Retina (tissue), 1 donor: Measurements from ENCODE around the gene TTC21A.

Source experiments
- DNase-seq: peaks from one replicate; pipeline ENCODE4 v3.0.0-alpha.2; 2016

Gene TTC21A

DNA sequence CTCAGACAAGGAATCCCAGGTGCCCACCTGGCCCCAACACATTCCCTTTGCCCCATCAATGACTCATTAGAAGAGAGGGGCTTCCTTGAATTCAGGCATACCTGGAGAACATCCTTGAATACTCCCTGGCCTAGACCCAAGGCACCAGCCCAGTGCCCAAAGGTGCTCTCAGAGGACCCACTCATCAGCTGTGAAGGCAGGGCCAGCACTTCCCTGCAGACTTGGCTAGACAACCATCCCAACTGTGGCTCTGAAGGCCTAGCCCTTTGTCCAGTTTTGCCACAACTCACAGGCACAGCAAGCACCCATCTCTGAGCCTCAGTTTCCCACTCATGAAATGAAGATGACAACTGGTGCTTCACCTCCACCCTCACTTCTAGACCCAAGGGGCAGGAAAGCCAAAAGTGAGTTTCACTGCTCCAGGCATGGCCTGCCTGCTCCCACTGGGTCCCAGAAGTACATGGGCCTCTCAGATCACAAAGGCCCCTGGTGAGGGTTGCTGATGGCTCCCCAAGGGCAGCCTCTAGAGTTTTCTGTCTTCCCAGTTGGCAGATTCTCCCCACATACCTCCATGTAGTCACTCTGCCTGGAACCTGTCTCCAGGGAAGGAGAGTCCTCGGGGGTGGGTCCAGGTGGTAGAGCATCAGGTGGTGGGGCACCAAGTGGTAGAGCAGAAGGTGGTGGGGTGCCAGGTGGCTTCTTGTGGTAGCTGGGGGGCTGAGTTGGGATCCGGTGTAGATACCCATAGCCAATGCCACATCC, 7.6 kb upstream of the TTC21A start:
- no peak for DNase-seq

DNA sequence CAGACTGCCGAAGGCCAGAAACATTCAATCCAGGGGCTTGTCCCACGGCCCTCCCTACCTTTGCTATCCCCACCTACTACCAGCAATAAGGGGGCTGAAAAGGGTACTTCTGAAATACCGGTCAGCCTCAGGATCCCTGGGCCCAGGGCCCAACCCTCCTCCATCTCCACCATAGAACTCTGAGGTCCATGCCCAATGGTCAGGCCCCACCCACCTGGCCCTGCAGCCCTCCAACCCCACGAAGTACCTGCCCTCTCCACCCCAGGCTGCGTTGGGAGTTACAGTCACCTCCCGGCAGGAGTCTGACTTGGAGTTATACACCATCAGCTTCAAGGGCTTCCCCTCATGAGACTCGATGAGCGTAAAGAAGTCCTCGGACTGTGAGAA, 7.0 kb upstream of the TTC21A start:
- DNase-seq, result no peak

DNA sequence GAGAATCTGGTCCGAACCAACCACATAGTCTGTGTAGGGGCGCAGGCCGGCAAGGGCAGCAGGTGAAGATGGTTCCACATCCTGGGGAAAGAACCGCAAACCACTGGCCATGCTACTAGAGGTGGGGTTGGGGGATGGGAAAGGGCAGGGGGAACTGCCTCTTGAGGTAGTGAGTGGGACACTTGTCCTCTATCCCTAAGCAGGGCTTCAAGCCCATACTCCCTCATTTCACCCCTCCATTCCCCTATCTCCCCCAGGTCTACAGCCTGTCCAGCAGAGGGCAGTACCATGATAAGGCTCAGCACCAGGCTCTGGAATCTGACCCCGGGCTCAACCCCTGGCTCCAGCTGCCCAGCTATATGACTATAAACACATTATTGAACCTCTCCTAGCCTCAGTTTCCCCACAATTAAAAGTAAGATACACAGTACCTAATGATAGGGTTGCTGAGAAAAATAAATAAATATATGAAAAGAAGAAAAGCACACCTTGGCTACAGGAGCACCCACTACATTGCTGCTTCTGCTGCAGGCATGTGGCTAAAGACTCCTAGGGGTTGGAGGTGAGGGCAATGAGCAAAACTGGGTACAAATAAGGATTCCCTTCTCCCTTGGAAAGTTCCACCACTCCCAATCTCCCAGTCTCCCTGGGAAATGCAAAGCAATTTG, 6.3 kb upstream of the TTC21A start:
- no peak for DNase-seq

DNA sequence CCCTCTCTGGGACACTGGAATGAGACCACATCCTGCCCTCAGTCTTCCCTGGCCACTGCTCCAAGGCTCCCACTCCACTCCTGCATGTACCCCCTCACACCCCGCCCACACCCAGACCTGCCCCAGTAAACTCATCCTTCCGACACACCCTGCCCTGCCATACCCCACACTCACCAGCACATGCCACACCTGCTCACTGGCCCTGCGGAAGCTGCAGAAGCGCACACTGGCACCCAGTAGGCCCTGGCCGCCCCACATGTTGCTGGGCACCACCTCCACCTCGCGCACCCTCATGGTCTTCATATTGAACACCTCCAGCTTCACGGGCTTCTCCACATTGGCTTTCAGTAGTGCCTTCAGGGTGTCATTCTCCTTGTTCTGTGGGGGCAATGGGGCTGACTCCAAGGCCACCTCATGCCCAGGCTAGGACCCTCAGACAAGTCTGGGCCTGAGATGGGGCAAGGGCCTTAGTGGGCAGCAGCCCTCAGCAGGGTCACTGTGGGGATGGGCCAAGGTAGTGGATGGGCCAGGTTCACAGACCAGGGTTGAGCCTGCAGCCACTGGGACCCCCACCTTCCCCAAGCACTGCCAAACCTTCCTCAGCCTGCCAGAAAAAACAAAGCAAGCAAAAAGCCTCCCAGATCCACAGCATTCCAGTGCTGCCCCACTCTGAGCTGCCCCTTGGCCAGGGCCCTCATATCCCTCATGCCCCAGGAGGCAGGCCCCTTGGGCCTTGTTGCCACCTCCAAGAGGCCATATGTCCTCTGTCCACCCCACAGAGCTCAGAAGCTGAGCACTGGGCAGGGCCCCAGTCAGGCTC, 4.8 kb upstream of the TTC21A start:
- no peak for DNase-seq

DNA sequence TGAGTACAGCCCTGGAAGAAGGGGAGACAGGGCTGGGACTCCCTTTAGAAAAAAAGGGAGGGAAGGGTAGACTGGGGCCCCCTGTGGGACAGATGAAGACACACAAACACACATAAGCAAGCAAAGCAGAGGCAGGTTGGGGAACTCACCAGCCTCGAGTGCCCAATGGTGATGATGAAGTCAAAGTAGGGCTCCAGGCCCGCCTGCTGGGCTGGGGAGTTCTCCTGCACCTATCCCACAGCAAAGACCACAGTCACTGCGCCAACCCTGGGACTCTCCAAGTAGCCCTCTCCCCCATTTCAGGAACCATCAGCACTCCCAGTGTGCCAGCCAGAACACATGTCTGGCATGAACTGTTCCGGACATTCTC, 4.2 kb upstream of the TTC21A start:
- no peak for DNase-seq

DNA sequence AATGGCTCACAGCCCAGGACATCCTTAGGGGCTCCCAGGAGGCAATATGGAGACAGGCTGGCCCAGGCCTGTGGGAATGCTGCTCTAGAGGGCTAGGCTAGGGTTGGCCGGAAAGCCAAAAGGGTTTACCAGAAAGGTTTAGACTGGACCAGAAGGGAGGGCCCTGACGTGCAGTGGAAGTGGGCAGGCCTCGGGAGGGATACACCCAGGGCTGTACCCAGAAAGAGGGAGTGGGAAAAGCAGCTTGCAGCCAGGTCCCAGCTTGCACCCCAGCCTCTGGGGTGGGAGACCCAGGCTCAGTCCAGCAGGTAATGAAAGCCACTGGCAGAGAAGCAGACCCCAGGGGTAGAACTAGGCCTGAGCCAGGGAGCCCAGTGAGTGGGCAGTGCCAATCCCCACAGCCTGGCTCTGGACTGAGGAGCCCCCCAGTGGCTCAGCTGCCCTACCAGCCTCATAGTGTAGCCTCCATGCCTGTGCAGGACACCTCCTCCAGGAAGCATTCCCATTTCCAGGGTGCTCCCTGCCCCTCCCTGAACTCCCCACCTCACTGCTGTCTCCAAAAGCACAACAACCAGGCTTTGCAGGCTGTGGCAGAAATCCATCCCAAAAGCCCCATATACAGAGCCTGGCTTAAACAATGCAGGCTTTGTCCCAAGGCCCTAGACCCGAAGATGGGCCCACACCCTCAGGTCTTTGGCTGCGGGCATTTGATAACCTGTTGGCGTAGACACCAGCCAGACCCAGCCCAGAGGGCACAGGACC, 3.5 kb upstream of the TTC21A start:
- DNase-seq, result no peak

DNA sequence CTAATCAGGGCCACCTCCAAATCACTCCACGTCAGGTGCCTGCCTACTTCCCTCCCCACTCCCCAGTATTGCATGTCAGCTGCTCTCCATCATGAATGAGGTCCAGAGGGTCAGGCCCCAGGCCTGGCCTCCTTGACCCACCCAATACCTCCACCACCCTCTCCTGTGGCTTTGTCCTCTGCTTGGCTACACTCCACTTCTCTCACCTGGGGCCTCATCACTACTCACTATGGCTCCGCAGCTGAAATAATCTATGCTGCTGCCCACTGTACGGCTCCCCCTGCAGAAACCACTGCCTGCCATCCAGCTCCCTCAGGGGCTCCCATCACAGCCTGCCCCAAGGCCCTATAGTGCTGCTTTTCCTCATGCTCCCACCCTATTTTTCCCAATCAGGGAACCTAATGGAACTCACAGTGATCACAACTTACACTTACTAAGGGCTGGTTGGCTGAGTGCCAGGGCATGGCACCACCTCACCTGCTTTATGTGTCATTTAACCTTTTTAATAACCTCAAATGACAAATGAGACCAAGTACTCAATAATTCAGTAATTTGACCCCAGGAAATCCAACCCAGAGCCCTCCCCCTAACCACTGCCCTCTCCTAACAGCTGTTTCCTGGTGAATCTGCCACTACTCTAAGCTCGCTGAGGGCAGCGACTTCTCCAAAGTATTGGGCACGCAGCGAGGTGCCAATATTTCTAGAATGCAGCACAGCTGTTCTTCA, 2.4 kb upstream of the TTC21A start:
- no peak for DNase-seq

DNA sequence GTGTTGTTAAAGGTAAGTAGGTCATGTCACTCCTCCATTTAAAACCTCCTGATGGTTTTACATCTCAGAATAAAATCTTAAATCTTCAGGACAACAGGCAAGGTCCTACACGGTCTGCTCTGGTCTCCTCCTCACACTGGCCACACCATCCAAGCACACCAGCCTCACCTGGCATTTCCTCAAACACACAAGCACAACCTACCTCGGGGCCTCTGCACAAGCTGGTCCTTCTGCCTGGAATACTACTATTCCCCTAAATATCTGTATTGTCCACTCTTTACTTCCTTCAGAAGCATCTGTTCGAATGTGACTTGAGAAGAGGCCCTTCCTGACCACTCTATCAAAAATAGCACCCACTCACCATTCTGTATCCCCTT, 1.8 kb upstream of the TTC21A start:
- DNase-seq, result no peak

DNA sequence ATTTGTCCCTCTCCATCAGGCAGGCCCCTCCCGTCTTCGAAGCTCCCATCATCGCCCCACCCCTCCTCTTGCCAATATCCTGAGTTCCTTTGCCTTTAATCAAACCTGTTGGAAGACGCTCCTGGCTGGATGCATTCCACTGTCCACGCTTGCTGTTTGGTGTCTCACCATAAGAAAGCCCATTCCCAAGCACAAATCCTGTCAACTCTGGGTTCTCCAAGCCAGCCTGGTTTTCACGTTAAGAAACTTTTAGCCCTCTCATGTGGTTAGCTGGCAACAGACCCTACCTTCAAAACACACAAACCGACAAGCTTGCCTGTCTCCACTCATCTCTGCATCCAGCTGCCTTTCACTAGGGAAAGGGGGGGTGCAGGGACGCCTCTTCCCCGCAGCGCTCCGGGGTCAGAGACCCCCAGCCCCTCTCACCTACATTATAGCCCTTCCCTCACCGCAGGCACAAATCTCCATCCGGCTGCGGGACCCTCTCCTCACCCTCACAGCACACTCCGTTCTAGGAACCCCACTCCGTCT, 1.1 kb upstream of the TTC21A start:
- no peak for DNase-seq

DNA sequence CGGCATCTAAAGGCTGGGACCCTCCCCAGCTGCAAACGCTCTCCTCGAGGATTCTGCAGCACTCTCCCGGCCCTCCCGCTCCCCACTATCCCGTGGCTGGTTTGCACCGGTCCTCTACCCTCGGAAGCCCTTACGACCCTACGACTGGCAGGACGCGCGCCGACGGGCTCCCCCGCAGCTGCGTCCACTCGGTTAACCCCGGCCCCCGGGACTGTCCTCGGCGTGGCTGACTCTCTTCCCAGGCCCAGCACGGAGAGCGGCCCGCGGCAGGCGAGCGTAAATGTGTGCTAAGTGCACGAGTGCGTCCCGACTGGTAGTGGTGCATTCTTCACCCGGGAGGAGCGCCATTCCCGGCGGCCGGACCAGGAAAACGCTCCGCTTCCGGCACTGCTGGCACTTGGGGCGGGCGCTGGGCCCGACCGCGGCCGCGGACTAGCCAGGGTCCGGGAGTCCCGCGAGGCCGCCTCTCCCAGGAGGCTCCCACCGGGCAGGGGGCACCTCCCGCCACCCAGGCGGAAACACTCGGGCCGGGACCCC, 561 bp upstream of the TTC21A start:
- peak; percentile 85 for DNase-seq

DNA sequence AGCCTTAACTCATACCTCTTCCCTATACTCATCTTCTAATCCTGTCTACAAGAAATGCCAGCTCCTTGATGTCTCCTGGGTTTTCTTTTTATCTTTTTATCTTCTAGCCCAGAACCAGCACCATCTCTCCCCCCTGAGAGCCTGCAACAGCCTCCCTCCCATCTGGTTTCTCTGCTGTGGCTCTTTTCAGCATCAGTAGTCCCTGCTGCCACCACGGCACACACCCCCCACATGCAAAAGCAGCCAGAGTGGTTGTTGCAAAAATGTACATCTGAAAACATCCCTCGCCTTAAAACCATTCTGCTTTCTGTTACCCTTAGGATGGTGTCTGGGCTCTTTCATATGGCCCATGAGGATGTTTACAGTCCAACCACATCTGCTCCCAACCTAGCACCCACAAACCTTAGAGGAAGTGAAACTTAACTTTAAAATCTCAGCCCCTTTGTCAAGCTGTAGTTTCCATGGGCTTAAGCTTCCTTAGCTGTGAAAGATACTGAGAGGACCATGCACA, 775 bp downstream of the TTC21A start:
- DNase-seq, result no peak

DNA sequence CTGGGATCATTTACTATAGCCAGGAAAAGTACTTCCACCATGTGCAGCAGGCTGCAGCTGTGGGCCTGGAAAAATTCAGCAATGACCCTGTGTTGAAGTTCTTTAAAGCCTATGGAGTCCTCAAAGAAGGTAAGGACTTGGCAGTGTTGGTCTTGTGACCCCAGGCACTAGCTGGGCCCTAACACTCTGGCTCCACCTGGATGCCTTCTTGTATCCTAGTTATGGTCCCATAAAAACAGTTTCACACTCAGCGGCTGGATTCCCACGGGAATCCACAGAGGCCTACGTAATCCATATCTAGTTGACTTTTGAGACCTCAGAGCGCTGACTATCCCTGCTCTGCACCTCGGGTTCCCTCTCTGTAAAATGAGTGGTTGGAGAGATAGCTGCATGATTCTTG, 1.6 kb downstream of the TTC21A start:
- no peak for DNase-seq

DNA sequence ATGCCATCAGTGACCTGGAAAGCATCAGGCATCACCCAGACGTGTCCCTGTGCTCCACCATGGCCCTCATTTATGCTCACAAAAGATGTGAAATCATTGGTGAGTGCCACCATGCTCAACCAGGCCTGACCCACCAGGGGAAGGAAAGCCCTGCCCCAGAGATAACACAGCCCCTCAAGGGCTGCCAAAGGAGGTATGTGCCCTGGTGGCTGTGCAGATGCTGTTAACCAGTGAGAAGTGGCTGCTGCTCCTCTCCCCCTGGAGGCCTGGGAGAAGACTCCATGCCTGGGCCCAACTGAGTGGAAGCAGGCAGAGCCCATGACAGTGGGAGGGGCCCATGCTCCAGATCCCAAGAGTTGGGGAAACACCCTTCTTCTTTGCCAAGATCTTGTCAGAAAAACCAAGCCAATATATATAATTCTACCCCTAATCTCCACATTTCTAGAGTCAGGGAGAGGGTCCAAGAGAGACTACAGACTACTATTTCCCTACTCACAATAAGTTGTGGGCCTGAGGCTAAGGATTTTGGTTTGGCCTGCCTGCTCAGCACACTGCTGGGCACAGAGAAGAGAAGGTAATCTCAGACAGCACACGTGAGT, 2.7 kb downstream of the TTC21A start:
- DNase-seq, result no peak

DNA sequence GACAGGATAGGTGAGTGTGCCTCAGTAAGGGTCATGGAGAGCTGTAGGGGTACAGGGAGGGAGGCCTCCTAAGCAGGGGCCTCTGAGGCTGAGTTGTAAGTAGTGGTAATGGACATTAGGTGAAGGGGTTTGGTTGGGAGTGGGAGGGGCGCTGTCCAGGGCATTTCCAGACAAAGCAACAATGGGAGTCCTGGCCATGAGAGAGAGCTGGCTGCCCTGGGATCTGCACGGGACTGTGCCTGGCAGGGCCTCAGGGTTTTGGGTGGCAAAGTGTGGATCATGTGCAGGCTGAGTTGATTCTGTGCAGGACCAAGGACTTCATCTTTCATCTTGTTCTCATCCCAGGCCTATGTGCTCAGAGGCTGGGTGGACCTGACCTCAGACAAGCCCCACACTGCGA, 4.6 kb downstream of the TTC21A start:
- DNase-seq, result no peak

DNA sequence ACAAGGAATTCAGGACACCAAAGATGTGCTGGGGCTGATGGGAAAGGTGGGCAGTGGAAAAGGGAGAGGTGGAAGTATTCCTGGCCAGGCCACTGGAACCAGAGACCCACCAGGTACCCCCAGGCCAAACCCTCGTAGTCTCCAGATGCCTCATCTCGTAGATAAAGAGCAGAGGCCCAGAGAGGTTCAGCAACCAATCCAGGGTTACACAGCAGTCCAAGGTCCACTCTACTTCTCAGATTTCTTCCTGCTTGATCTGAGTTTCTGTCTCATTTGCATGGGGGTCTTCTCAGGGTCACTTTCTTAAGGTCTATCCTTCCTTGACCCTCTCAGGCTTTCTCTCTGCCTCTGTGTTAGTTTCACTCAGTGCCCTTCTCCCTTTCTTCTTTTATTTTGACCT, 5.1 kb downstream of the TTC21A start:
- no peak for DNase-seq

DNA sequence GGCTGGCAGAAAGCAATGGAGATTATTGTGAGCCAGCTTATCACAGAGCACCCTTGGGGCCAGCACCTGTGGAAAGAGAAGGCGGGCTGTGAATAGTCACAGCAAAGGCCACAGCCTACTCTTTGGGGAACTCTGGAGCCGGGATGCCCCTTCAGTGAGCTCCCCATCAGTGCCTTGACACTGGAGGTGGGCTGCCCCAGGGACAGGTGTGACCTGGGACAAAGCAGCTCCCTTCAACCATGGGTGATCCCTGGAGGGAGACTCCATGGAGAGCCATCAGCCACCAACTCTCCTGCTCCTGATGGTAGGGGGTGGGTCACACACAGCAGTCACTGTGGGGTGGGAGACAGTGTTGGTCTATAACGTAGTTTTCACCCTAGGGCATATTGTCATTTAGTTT, 5.8 kb downstream of the TTC21A start:
- DNase-seq, result no peak

DNA sequence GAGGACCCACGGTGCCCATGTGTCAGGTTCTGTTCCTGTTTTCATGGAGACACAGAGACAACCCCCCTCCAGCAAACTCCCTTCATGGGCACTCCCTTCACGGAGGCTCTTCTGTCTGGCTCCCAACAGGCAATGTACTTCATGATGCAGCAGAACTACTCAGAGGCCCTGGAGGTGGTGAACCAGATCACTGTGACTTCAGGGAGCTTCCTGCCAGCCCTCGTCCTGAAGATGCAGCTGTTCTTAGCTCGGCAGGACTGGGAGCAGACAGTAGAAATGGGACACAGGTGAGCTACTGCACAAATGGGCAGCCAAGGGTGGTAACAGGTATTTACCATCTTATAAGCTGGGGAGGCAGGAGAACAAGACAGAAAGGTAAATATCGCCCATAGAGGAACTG, 7.0 kb downstream of the TTC21A start:
- DNase-seq, result no peak

DNA sequence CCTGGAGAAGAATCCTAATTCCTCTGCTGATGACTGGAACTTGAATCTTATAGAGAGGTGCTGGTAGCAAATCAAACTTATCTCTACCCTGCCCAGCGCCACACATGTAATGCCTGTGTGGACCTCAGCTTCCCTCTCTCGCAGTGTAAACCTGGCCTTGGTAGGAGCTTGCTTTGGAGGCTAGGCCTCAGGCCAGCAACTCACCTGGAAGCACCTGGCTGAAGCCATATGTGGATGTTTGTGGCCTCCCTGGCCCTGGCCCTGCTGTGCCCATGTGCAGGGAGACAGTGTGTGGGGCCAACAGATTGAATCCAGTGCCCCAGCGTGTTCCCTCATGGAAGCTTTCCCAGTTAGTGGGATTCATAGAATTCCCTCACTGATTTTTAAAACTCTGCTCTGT, 8.4 kb downstream of the TTC21A start:
- no peak for DNase-seq

DNA sequence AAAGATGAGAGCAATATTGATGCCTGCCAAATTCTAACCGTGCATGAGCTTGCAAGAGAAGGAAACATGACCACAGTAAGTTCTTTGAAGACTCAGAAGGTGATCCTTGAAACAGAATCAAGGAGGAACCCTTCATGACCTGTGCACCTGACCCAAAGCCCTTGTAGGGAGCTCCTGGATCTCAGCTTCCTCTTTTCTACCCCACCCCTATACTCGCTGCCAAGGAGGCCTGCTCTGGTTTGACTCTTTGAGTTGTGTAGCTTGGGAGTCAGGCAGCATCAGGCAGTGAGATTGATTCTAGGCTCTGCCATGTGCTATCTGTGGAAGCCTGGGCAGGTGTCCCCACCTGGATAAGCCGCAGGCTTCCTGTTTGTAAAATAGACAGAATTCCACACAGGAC, 10.6 kb downstream of the TTC21A start:
- DNase-seq, result no peak

DNA sequence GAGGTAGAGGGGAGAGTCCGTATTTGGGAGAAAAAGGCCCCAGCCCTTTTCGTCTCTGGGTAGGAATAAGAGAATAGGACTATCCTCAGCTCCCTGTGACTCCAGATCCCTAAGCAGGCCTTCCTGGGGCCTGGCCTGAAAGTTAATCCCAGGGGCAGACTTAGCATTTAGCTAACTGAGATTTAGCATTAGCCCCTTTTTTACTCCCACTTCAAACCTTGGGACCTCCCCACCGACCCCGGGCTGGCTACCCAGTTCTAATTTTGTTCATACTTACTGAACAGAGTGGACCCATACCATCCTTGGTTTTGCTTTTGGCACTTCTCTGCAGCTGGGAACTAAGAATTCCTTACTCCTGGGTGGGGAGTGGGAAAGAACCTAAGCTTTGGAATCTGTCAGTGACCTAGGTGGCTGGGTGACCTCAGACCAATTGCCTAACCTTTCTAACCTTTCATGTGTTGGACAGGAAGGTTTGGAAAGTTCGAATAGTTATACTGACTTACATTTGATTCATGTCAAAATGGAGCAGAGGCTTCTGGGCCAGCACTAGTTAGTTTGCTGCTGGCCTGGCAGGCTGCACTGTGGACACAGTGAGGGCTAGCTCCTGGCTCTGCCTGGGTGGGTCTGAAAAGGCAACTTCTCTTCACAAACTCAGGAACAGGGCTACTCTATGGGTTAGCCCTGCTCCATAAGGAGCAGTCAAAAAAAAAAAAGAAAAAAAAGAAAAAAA, 11.6 kb downstream of the TTC21A start:
- no peak for DNase-seq

DNA sequence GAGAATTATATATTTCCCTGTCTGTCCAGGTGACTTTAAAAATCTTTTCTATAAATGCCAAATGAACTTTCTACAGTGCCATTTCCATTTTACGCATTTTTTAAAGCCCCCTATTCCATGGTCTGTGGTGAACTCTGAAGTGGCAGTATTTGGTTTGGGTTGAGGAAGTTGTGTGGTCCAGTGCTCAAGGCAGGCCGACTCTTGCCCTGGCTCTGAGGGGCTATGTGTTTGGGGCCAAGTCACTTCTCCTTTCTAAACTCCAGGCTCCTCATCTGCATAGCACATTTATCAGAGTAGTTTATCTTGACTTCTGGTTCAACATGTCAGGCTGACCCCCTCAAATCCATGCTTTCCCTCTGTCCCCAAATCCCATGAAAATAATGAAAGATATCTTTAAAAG, 14.1 kb downstream of the TTC21A start:
- no peak for DNase-seq
